Activated CD4-positive, CD25-positive, alpha-beta regulatory T cell treated with anti-CD3 and anti-CD28 coated beads, Interleukin-2, amount 50 U/mL, for 24 hours (primary cell): ENCODE data around the gene ABCA1.
"Not testable (repeated sequence)": the region's sequence is repeated elsewhere in the genome, so short reads cannot be mapped to it uniquely, and the experiment has no call there.

ENCODE experiments used
- ATAC-seq, 2 donors: fragments of 150-1000 bp; cut with Tn5 transposase; one replicate each; pipeline ENCODE4 v1.10.0; 2021; ENCODE audit warnings: mild to moderate bottlenecking in 1 of 2, moderate library complexity in 1 of 2

Gene ABCA1

DNA sequence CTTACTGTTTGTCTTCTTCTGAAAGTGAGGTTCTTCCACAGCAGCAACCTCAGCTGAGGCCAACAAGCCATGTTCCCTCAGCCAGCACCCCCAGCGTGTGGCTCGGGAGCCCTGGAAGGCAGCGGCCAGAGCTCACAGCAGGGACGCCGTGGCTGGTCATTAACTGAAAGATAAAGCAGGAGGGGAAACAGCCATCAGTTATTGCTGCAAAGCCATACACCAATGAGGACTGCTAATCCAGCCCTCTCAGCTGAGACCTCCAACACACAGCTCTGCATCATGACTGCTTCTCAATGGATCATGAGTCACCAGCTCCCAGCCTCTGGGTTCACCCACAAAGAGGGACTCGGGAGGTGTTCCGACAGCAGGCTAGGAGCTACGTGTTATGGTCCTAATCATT is 24.3 kb downstream of the ABCA1 start:
- ATAC-seq, result no peak

DNA sequence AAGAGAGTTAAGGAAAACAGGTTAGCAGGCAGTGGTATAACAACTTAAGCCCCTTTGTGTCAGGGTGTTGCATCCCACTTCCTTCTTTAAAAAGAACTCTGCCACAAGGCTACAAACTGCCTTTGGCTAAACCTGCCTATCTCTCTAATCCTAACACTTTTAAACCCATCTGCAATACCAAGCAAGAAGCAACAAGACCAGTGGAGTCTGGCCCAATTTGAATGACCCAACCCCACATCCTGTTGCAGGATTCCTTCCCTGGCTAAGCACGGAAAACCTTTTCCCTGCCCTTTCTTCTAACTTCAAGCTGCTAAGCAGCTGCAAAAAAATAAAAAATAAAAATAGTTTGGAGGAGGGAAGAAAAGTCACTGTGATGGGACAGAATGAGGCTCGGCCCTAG is 27.1 kb downstream of the ABCA1 start:
- no peak for ATAC-seq

DNA sequence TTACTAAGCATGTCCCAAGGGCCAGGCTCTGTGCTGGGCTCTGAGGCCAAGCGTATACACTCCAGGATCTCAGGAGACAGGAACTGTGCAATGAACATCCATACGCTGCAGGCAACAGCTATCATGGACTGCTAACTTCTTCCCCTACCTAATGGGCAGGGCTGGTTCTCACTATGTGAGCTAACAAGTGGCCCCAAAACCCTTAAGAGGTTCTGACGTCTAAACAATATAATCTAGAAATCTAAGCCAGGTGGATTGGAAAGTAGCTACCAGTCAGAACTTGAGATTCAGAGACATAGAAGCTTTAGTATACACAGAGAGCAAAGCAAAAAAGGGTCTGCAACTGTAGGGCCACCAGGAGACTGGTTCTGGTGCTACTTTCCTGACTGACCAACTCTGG is 27.6 kb downstream of the ABCA1 start:
- no peak for ATAC-seq

DNA sequence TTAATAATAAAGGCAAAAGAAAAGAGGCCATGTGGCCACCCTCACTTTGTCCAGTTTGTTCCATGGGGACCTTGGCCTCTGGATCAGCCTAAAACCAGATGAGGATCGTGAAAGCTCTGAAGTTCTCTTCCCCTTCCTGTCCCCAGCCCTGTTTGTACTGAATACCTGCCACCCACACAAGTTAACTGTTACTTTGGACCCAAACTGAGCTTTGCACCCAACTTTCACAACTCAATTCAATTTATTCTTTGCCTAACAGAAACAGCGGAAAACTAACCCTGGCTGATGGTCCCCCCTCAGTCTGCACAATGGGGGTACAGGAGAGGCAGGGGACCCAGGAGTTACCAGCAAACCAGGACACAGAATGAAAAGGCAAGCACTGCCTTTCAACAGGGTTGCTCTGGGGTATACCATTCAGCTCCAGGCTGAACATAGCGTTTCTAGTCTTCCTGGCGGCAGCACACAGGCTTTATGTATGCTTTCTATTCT is 28.2 kb downstream of the ABCA1 start:
- ATAC-seq, result no peak

DNA sequence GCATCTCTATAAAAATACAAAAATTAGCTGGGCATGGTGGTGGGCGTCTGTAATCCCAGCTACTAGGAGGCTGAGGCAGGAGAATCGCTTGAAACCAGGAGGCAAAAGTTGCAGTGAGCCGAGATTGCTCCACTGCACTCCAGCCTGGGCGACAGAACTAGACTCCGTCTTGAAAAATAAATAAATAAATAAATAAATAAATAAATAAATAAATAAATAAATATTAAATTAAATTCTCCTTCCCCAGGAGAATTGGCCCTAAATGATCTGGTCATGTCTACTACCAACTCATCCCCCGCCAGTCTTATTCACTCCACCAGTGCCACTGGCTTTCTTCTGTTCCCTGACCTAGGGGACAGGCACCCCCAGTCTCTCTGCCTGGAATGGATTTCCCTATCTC is 29.6 kb downstream of the ABCA1 start:
- ATAC-seq, result not testable (repeated sequence)

DNA sequence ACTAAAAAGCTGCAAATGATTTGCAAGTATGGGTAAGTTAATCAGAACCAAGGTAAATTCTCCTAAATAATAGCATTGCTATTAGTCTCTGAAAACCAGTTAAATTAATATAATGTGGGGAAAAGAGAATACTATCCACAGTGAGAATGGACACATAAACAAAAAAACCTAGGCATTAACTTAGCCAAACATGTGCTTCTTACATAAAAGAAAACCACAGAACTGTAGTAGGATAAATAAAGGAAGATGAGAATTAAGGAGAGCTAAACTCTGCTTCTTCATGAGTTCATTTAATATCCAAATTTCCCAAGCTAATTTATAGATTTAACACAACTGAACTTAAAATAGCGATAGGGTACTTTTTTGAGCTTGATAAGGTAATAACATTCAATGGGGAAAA is 31.8 kb downstream of the ABCA1 start:
- no peak for ATAC-seq

DNA sequence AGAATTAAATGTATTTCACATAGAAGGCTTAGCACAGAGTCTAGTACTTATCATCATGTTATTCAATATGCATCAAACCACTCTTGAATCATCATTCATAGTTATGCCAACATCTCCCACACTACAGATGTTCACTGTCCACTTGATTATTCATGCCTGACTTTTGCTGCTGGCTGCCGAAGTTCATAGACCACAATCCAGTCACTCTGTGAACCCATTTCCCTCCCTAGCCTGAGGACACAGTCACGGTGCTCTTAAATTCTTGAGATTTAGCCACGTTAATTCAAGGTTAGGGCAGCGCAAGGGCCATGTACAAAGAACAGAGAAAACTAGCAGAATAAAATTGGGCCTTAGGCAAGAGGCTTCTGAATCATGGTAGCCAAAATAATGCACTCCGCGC is 32.4 kb downstream of the ABCA1 start:
- no peak for ATAC-seq

DNA sequence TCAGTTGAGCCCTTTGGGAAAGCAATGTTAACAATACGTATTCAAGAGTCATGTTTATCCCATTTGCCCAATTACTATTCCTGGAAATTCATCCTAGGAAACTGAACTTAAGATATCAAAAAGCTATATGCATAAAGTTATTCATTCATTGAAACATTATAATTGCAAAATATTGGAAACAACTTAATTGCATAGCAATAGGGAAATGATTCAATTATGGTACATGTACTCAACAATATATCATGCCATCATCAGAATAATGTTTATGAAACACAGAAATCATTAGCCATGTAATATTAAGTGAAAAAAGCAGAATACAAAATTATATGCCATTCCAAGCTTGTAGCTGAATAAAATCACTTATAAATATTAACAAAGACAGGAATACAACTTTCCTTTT is 35.3 kb downstream of the ABCA1 start:
- ATAC-seq, result no peak

DNA sequence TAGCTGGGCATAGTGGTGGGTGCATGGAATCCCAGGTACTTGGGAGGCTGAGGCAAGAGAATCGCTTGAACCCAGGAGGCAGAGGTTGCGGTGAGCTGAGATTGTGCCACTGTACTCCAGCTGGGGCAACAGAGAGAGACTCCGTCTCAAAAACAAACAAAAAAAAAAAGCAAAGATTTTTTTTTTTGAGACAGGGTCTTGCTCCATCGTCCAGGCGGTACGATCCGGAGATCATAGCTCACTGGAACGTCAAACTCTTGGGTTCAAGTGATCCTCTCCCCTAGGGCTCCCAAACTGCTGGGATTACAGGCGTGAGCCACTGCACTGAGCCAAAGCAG is 37.6 kb downstream of the ABCA1 start:
- ATAC-seq, result no peak

DNA sequence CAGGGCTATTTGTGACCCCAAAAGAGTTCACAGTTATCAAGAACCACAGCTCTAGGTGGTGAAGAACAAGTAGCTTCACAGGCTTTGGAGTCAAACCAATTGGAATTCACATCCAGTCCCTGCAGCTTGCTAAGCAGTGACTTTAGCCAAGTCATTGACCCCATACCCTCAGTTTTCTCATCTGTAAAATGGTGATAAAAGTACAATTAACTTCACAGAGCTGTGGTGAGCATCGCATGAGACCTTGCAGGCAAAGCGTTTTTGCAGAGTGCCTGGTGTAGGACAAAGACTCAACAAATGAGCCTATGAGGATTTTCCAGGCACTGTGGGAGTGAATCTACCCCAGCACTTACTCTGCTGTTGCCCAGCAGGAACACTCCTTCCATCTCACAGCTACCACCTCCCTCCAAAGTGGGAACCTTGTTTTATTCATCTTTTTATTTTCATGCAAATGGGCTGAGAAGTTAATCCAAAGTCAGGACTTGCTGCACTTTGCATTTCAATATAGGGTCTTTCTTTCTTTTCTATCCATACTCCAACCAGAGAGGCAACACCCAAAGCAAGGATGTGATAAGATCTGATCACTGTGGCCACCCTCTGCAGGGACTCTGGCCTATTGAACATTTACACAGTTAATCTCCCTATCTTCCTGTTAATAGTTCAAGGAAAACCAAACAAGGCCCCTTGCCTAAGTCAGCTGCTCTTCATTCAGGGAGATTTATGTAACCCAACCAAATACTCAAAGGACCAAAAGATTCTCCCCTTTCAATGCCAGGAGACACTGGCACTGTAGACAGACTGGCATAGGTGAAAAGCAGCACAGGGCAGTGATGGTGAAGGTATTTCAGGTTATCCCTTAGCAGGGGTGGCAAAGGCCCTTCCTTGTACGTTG is 41.9 kb downstream of the ABCA1 start:
- ATAC-seq, result no peak

DNA sequence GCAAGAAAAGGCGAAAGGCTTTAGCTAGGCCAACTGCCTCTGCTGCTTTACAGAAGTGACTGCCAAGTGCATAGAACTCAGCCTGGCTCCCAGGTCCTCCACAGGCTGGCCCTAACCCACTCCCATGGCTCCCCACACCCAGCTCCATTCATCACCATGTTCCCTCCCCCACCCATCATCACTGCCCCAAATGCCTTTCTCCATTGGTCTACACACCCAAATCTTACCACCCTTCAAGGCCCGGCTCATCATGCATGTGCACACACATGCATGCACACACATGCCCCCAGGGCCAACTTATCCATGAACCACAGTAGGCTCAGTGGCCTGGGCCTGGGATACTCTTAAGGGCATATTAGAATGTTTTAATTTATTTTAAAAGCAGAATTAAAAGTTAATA is 44.8 kb downstream of the ABCA1 start:
- ATAC-seq, result no peak

DNA sequence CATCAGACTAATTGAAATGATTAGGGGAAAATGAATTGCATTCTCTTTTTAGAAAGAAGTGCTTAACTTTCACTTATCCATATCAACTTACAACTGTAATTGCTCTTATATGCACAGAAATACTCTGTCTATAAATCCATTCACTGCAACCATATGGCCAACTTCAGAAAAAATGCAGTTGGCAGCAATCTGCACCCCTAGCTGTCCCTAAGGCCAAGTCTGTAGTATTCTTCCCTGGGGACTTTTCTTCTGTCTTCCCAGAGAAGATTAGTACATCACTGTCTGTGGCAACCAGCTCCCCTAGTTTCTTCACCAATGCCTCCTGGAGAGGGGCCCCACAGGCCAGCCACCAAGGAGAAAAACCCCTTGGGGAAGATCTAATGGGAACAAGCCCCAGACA is 45.4 kb downstream of the ABCA1 start:
- ATAC-seq, result no peak

DNA sequence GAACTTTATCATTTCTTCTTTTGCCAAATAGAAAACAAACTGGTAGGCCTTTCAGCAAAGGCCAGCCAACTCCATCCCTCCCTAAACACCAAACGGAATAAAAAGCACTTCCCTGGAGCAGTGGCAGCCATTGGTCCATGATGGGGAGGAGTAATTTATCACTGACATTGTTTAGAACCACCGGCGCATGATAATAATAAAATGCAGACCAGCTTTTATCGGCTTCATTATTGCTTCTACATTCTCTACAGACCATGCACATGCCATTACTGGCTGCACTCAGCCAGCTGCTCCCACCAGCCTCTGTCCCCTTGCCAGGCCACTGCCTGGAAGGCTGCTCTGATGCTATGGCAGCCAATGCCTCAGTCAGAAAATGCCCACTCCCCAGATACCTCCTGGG is 45.9 kb downstream of the ABCA1 start:
- no peak for ATAC-seq

DNA sequence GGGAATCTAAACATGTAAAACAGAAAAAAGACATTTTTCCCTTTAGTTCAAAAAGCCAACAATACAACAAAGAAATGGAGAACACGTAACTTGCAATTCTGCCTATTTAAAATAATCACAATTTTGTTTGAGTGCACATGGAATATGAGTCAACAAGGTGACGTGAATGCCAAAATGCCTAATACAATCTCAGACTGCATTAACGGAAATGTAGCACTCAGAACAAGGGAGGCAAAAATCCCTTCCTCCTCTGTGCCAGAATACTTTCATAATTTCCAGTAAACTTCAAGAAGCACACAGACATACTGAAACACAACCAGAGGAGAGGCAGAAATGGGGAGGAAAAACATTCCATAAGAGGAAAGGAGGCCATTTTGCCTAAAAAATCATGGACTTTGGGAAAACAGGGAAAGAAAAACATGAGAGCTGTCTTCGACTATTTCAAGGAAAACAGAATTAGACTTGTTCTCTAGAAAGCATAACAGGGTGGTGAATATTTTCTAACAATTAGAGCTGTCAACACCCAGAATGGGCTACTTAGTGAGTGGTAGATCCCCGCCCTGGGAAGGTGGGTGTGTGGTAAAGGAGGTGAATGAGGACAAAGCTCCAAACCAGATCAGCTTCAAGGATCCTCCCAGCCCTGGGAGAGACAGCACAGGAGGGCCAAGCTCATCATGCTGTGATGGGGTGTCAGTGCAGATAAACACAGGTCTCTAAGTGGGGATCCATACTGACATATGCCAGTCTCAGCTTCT is 48.2 kb downstream of the ABCA1 start:
- no peak for ATAC-seq

DNA sequence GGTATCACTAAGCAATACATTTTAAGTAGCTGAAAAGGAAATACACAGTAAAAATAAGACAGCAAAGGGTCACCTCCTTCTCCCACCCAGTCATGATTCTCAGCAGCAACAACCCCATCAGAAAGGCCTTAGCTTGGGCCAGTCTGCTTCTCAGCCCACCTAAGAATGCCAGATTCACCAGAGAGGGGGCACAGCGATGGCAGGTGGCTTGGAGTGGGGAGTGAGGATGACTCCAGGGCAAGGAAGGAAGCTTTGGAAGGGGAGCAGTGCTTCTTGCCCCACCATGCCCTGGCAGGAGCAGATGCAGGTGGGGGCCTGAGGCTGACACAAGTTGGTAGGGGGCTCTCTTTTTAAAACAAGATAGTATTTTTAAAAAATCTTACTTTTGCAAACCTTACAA is 51.4 kb downstream of the ABCA1 start:
- no peak for ATAC-seq

DNA sequence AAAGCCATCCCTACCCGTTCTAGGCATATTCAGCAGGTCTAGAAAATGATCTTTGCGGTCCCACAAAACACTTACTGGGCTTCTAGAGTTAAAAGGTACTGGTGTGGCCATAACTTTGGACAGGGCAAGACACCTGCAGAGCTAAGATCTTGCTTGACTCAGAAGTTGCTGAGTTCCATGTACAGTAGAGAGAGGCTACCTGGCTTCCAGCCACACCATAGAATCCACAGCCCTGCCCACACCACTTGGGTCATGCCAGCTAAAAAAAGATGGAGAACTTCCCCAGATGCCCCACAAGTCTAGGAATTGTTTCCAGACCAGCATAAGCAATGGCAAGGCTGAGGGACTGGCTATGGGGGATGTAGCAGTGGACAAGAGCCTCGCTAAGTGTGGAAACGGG is 52.1 kb downstream of the ABCA1 start:
- no peak for ATAC-seq

DNA sequence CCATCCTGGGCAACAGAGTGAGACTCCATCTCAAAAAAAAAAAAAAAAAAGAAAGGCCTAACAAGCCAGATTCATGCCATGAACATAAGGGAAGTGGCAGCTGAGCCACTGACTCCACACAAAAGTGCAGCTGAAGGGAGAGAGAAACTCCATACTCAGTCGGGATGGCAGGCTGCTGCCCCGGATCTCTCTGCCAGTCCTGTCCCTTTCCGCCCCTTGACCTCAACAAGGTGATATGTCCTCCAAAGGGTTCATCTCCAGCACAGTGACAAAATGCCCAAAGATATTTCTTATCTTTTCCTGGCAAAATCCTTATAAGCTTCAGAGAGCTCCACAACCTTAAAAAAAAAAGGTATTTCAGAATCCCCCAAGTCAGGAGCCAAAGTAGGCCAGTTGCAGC is 52.6 kb downstream of the ABCA1 start:
- no peak for ATAC-seq

DNA sequence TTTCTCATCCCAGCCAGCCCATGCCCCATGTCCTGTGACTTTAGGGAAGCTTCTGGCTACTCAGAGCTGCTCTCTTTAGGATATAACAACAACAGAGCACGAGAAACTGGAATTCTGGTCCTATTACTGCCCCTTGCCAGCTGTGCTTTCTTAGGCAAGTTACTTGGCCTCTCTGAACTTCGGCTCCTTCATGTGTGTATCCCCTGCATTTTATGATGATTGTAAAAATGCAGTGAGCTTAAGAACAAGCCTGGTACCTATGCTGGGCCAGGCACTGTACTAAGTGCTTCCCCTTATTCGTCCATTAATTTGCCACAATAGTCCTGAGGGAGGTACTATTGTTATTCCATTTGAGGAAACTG is 54.5 kb downstream of the ABCA1 start:
- ATAC-seq, result no peak

DNA sequence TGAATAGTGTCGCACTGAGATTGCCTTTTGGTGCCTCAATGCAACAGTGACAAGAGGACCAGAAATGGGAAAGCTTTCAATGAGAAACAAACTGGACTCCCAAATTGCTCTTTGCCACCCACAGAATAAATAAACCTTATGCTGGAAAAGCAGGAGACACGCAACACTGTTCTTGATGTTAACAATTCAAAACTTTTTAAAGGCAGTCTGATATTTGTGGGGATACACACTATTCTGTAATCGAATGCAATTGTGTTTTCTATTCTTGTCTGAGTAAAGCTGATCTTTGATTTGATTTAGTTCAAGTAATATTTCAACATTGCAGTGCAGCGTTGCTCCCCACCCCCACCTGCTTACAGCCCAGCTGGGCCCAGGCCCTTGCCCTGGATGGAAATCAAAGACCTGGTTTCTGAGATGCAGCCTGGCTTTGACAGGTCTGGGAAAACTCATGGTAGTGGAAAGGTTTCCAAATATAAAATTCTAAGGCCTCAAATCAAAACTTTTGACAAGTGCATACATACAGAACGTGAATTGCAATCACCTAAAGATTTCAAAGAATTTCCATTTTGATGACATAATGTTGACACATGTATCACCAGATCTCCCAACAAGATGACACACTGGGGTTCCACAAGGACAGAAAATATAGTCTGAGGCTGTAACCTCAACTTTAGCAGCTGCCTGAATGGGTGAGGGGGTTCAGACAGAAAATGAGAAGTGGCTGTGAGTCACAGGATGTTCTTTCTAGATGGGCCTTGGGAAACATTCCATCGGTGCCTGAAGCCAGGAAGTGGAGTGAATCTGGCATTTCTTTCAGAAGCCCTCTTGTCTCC is 55.1 kb downstream of the ABCA1 start:
- no peak for ATAC-seq

DNA sequence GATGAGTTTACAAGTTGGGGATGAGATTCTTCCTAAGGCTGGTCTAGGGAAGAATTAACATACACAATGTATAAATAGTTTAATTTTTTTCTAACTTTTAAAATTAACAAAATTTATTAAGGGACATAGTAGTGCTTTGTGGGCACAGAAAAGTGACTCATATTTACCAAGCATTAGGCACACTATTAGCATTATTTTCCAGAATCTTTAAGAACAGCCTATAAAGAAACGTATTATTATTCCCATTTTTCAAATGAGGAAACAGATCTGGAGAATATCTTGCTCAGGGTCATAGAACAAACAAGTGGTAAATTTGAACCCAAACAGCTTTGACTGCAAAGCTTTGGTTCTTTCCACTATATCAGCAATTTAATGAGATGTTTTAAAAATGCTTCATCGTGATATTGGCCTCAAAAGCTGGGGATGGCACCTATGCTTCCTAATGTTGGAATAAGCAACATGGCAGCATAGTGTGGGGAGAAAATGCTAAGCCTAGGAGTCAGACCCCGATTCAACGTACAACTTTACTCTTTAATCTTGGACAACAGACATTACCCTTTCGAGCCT is 55.9 kb downstream of the ABCA1 start:
- ATAC-seq, result no peak

DNA sequence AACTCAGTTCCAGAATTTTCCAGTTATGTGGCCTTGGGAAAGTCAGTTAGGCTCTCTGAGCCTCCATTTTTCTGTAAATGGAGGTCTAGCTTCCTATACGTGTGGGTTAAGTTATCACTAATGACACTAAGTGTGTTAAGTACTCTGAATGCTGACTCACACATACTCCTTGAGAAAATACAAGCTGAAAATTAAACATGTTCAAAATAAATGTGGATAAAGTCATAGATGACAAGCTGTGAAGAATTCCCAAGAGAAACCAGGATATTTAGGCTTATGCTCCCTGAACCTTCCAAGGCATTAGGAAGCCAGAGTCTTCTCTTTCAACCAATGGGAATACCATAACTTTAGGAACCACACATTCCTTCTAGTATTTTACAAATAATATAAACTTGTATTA is 58.1 kb downstream of the ABCA1 start:
- ATAC-seq, result no peak

DNA sequence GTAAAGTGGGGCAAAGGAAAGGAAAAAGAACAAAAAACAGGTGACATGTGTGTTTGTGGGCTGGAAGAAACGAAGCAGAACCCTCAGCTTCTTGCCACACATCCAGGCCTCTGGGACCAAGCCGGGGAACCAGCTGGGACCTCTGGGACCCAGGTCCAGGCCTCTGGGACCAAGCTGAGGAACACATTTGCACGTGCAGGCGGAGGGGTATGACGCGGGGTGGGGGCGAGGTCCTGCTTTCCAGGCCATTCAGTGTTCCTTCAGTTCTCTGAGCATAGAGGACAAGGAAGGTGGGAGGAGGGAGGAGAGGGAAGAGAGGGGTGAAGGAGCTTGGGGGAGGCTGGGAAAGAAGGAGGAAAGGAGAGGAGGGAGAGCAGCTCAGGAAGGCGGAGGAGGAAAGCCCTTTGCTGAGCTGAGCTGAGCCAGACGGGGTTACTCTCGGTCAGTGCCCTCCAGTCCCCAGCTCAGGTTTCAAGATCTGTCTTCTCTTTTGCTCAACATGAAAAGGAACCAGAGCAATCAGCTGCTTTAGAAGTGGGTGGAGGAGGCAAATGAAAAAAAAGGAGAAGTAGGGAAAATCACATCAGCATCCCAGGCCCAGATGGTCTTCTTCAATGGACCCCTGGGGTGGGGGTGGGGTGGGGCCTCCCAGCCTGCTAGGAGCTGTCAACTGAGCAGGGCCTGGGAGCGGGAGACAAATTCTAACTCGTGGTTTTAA is 59.1 kb downstream of the ABCA1 start:
- ATAC-seq, result no peak
